ENCODE results near the gene MRPL39.

MRPL39 gene

GRCh38 chr21:25608044-25608737, 910 bp upstream of the MRPL39 start:
- peak; percentile 84 for DNase-seq

DNA sequence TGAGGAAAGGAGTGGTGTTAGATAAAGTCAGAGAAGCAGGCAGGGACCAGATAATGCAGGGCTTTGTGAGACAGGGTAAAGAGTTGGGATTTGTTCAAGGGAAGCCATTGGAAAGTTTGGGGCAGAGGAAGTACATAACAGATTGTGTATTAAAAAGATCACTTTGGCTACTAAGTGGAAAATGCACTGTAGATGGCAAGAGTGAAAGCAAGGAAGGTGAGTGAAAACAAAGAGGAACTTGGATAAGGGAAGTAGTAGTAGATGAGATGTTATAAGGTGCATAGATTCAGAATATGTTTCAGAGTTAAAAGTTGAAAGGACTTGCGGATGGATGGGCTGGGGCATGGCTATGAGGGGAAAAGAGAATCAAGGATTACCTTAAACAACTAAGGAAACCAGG, 17.4 kb downstream of the MRPL39 start:
- no peak for DNase-seq

DNA sequence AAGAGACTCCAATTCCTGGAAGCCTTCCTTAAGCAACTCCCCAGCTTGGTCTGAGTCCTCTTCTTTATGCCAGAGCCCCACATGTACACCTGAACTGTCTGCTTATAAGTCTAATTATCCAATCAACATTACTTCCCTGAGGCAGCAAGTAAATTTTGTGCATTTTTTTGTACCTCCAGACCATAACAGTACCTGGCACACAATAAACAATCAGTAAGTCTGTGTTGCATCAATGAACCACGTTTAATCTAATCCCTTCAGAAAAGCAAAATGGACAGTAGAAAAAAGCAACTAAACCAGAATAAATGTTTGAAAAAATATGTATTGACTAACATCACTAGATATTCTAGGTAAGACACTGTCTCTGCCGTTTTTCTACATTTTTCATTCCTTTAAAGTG, 20.5 kb downstream of the MRPL39 start:
- DNase-seq = no peak

- no peak for DNase-seq
Measured at GRCh38 chr21:25586326-25586725, 21.0 kb downstream of the MRPL39 start.

DNA sequence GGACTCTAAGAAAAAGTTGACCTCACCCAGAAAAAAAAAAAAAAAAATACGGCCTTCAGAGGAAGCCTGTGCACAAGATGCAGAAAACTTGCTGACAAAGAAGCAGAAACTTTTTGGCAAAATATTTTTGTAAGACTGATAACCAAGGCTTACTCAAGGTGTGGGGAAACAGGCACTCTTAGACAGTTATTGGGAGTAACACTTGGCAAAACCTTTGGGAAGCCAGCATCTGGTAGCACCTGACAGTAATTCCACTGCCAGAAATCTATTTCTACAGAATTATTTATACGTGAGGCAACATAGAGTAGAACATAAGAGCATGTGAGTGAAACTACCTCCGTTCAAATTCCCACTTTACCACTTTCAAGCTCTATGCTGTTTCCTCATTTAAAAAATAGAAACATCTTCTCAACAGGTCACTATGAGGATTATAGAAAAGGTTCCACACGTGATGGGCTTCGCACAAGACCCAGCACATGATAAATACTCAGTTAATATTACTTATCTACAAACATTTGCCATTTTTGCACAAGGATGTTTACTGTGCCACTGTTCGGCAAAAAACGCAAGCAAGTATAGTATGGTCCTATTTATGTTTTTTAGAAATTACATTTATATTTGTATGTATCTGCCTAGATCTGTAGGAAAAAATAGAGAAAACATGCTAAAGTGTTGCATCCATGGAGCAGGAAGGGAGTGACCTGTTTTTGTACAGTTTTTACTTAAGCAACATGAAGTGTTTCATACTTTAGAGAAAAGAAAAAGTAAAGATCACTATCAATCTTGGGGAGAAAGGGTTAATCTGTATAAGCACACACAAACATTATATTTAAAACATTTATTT, 22.2 kb downstream of the MRPL39 start:
- no peak for DNase-seq

GRCh38 chr21:25583370-25584130, 23.7 kb downstream of the MRPL39 start:
- no peak for DNase-seq

DNA sequence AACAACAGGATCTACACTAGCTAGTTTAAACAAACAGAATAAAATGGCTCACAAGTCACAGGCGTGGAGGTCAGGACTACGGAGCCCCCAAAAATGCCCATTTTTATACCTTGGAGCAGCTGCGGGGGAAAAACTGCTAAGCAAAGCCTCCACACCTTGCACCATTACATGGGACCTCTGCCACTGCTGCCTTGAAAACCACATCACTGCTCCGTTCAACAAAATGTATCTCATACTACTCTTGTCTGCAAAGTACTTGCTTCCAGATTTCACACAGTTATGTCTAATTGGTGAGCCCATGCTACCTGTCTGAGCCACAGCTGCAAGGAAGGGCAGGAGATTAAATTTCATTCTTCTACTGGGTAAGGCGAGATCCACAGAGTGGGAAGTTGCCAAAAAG, 24.4 kb downstream of the MRPL39 start:
- DNase-seq = no peak

DNA sequence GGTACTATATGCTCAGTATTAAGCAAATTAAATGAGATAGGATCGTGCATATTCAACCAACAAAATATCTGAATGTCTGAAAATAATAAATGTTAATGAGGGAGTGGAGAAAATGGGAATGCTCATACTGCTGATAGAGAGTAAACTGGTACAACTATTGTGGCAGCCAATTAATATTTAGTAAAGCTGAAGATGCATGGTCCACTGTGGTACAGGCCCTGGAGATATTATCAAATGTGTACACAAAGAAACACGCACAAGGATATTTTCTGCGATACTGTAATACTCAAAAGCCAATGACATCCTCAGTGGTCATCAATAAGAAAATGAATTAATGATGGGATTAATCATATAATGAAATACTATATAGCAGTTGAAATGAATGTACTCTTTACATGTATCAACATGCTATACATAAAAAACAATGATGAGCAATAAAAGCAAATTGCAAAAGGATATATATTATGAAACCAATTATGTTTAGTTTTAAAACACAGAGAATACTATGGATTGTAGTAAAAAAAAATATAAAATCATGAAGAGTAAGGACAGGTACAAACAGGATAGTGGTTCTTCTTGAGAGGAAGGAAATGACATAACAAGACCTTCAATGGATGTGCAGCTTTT, 25.0 kb downstream of the MRPL39 start:
- no peak for DNase-seq

- DNase-seq = no peak
Measured at GRCh38 chr21:25581582-25581981, 25.7 kb downstream of the MRPL39 start.

DNA sequence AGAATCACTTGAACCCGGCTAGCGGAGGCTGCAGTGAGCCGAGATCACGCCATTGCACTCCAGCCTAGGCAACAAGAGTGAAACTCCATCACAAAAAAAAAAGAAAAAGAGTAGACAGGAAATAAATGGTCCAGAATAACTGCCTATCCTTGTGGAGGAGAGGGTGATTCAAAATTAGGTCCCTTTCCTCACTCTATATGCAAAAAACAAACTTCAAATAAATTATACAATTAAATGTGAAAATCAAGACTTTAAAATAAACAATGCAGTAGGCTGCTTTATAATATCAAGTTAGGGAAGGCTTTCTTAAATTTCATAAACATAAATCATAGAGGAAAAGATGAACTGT, 26.4 kb downstream of the MRPL39 start:
- DNase-seq = no peak

DNA sequence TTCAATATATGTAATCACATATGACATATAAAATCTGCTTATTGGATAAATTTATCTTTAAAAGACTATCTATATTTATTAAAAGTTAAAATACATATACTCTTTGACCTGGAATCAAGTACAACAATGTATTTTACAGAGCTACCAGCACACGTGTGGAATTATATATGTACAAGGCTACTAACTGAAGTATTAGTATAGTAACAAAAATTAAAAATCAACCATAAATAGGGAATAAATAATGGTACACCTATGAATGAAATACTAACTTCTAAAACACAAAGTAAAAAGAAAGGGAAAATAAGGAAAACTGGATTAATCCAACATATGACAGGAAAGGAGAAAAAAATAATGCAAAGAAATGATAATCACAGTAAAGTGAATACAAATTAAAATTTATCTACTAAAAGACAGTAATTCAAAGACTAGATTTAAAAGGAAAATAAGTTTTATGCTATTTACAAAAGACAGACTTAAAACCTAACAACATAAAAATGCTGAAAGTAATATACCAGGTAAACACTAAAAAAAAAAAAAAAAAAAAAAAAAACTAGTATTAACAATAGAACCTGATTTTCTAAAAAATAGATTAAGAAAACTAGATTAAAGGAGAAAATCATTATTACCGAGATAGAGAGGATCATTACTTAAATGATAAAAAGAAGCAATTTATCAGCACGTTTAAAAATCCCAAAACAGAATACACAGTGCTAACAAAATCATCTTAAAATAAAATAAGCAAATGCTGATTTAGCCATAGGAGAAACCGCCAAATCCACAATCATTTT, 27.9 kb downstream of the MRPL39 start:
- DNase-seq = no peak

GRCh38 chr21:25578056-25578961, 29.0 kb downstream of the MRPL39 start:
- DNase-seq = no peak

GRCh38 chr21:25577424-25578055, 29.7 kb downstream of the MRPL39 start:
- DNase-seq = no peak

GRCh38 chr21:25573409-25574206, 33.7 kb downstream of the MRPL39 start:
- DNase-seq = peak; percentile 74

- peak; percentile 63 for DNase-seq
Measured at GRCh38 chr21:25572861-25573310, 34.4 kb downstream of the MRPL39 start.

DNA sequence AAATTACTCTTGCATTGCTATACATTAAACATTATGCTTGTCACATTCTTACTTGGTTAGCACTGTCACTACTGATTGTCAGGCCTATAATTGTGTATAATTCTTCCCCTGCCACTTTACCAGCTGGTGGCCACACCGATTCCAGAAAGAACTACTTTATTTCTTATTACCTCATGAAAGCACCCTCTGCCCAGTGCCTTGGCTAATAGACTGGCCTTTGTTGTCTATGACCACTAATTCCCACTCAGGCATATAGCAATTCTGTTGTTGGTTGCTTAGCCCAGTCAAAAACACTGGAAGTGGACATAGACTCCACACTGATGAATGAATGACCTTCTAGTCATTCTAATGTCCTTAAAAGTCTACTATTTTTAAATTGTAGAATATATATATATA, 35.6 kb downstream of the MRPL39 start:
- DNase-seq = no peak

- DNase-seq = no peak
Measured at GRCh38 chr21:25569711-25570110, 37.6 kb downstream of the MRPL39 start.

- DNase-seq = no peak
Measured at GRCh38 chr21:25569084-25569483, 38.2 kb downstream of the MRPL39 start.

DNA sequence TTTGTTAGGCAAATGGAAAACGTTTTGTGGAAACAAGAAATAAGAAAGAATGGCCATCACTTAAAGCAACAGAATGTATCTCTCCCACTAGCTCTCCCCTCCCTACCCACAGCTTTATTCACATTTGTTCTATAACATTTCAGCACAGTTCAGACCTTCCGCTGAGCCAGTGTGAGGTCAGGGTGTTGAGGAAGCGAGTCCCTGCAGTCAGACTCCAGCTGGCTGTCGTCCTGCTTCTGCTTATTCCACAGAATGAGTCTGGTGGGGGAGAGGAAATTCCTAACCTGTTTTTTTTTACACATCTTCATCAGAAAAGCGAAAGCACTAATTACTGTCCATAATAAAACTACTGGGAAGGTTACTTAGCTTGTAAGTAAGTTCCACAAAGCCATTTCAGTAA, 39.0 kb downstream of the MRPL39 start:
- DNase-seq = peak; percentile 47

DNA sequence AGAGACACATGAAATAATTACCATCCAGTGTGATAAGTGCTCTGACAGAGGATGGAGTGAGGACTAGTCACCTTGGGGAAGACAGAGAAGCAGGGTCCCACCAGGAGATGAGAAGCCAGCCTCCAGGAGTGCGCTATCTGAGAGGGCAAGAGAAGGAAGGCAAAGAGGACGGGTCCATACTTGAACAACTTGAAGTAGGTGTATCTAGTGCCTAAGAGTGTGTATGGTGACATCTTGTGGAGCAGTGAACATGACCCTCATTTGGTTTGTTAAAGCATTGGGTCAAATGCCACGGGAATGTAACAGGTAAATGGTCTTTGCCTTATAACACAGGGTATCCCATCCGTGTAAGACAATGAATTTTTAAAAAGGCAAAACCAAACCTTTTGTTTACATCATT, 39.8 kb downstream of the MRPL39 start:
- DNase-seq = no peak
